Measurements from ENCODE around the gene CHST8.

CHST8 gene

GRCh38 chr19:33676999-33677665, 55.4 kb downstream of the CHST8 start:
- H3K4me1 ChIP-seq (ENCODE audit: control insufficient read depth, low read length), result no peaks in the 10 kb centered on the region
- no peaks in the 10 kb centered on the region for H3F3A ChIP-seq (ENCODE audit: control insufficient read depth, insufficient read depth)
- H3K4me3 ChIP-seq (ENCODE audit: low read length), result no peak overlapping the region
- H3K9me2 ChIP-seq (replicated peaks; ENCODE audit: control insufficient read depth, low read length), result no peaks in the 10 kb centered on the region
- H3K79me2 ChIP-seq (ENCODE audit: control insufficient read depth, low read length), result no peaks in the 10 kb centered on the region
- H3K27me3 ChIP-seq (ENCODE audit: control insufficient read depth, low read length), result no peaks in the 10 kb centered on the region
- no peak overlapping the region for H3K27ac ChIP-seq (ENCODE audit: low read depth, low read length)
- H3K4me2 ChIP-seq (ENCODE audit: low read length), result no peak overlapping the region
- TF ChIP-seq, protein P1, sequence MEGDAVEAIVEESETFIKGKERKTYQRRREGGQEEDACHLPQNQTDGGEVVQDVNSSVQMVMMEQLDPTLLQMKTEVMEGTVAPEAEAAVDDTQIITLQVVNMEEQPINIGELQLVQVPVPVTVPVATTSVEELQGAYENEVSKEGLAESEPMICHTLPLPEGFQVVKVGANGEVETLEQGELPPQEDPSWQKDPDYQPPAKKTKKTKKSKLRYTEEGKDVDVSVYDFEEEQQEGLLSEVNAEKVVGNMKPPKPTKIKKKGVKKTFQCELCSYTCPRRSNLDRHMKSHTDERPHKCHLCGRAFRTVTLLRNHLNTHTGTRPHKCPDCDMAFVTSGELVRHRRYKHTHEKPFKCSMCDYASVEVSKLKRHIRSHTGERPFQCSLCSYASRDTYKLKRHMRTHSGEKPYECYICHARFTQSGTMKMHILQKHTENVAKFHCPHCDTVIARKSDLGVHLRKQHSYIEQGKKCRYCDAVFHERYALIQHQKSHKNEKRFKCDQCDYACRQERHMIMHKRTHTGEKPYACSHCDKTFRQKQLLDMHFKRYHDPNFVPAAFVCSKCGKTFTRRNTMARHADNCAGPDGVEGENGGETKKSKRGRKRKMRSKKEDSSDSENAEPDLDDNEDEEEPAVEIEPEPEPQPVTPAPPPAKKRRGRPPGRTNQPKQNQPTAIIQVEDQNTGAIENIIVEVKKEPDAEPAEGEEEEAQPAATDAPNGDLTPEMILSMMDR (IDR thresholded peaks at IDR 0.05; ENCODE audit: low read depth, low read length, poor library complexity, severe bottlenecking), result no peak
- TF ChIP-seq EZH2phosphoT487 (IDR thresholded peaks at IDR 0.05; ENCODE audit: borderline replicate concordance, low read length), result no peak
- no peaks in the 10 kb centered on the region for H3K36me3 ChIP-seq (ENCODE audit: control insufficient read depth, low read length)
- no peaks in the 10 kb centered on the region for H4K20me1 ChIP-seq (ENCODE audit: control insufficient read depth, insufficient read depth, low read depth, low read length)
- no peaks in the 10 kb centered on the region for H3K9me3 ChIP-seq (ENCODE audit: control insufficient read depth, insufficient read depth, low read length)

DNA sequence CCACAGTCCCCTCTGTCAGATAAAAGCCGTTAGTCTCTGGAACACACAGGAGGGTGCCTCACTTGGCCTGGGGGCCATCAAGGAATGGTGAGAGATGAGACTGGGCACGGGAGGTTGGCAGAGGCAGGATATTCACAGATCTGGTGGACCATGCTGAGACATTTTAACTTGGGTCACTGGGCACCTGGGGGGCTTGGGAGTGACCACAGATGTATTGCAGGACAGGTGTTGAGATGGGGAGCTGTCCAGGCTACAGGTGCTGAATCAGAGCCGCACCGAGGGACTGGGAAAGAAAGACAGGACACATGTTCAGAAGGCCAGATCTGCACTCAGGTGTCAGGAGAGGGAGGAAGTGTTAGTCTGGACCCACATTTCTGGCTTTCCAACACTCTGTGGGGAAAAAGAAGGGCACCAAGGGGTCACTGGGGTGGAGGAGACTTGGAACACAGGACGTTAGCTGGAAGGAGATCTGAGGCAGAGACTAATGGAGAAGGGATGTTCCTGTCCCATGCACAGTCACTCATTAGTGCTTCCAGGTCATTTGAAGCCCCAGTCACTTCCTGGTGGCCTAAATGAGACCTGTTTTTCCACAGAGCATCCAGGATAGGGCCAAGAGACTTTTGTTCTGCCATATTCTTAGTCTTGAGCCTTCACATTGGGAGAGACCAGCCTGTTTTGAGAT, 56.1 kb downstream of the CHST8 start:
- H4K20me1 ChIP-seq (ENCODE audit: control insufficient read depth, insufficient read depth, low read depth, low read length), result no peaks in the 10 kb centered on the region
- no peaks in the 10 kb centered on the region for H3K36me3 ChIP-seq (ENCODE audit: control insufficient read depth, low read length)
- H3K79me2 ChIP-seq (ENCODE audit: control insufficient read depth, low read length), result no peaks in the 10 kb centered on the region
- no peak overlapping the region for H3K27ac ChIP-seq (ENCODE audit: low read depth, low read length)
- H3K4me3 ChIP-seq (ENCODE audit: low read length), result no peak overlapping the region
- TF ChIP-seq, protein P1 (IDR thresholded peaks at IDR 0.05; ENCODE audit: low read depth, low read length, poor library complexity, severe bottlenecking), result no peak
- TF ChIP-seq EZH2phosphoT487 (IDR thresholded peaks at IDR 0.05; ENCODE audit: borderline replicate concordance, low read length), result no peak
- H3K9me2 ChIP-seq (replicated peaks; ENCODE audit: control insufficient read depth, low read length), result no peaks in the 10 kb centered on the region
- H3K9me3 ChIP-seq (ENCODE audit: control insufficient read depth, insufficient read depth, low read length), result no peaks in the 10 kb centered on the region
- H3K27me3 ChIP-seq (ENCODE audit: control insufficient read depth, low read length), result no peaks in the 10 kb centered on the region
- no peaks in the 10 kb centered on the region for H3K4me1 ChIP-seq (ENCODE audit: control insufficient read depth, low read length)
- no peak overlapping the region for H3K4me2 ChIP-seq (ENCODE audit: low read length)
- H3F3A ChIP-seq (ENCODE audit: control insufficient read depth, insufficient read depth), result no peaks in the 10 kb centered on the region

DNA sequence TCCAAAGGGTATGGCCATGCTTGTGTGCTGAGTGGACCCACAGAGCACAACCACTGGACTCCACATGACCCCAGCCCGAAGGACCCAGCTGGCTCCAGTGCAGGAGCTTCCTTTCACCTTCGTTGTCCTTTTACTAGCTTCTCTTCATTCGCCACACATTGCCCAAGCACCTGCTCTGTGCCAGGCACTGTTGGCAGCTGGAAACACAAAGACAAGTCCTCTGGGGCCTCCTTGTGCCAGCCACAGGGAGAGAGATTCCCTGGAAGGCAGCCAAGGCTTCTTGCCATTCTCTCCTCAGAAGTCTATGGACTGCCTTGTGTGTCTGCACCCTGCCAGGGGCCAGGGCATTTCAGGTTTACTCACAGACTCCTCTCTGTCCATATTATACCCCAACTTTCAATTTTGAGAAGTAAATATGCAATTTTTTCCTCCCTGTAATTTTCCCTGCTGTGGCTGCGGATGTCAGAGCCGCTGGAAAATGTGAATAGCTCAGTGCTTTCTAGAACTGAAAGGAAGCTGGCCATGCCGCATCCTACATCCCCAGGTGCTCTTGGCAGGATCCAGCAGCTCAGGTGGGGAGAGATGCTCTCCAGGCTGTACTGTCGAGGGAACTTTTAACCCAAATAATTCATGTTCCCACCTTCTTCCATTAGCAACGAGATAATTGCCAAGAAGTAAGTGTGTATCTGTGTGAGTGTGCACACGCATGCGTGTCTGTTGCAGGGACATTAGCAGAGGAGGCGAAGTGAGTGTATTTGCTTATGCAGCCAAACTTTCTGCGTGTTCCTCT, 57.2 kb downstream of the CHST8 start:
- Histone ChIP-seq H3K79me2 (ENCODE audit: control insufficient read depth, low read length) (no peaks in the 10 kb centered on the region), H3K4me3 (ENCODE audit: low read length) (no peak overlapping the region)

More for the DNA sequence above, 57.2 kb downstream of the CHST8 start:
- H3K4me2 ChIP-seq (ENCODE audit: low read length), result no peak overlapping the region
- no peaks in the 10 kb centered on the region for H3K9me3 ChIP-seq (ENCODE audit: control insufficient read depth, insufficient read depth, low read length)
- H3K9me2 ChIP-seq (replicated peaks; ENCODE audit: control insufficient read depth, low read length), result no peaks in the 10 kb centered on the region
- H3K27ac ChIP-seq (ENCODE audit: low read depth, low read length), result no peak overlapping the region
- TF ChIP-seq, protein P1 (IDR thresholded peaks at IDR 0.05; ENCODE audit: low read depth, low read length, poor library complexity, severe bottlenecking), result no peak
- TF ChIP-seq EZH2phosphoT487 (IDR thresholded peaks at IDR 0.05; ENCODE audit: borderline replicate concordance, low read length), result no peak
- no peaks in the 10 kb centered on the region for H3K36me3 ChIP-seq (ENCODE audit: control insufficient read depth, low read length)
- H4K20me1 ChIP-seq (ENCODE audit: control insufficient read depth, insufficient read depth, low read depth, low read length), result no peaks in the 10 kb centered on the region
- no peaks in the 10 kb centered on the region for H3K4me1 ChIP-seq (ENCODE audit: control insufficient read depth, low read length)
- H3F3A ChIP-seq (ENCODE audit: control insufficient read depth, insufficient read depth), result no peaks in the 10 kb centered on the region
- H3K27me3 ChIP-seq (ENCODE audit: control insufficient read depth, low read length), result no peaks in the 10 kb centered on the region

Data from DOHH2 (cell line).